Stimulated activated CD8-positive, alpha-beta memory T cell treated with anti-CD3 and anti-CD28 coated beads, Interleukin-4, amount 100 ng/mL, for 24 hours (primary cell): ENCODE results near the gene POLDIP2.

Experiments used
- DNase-seq: peaks from one replicate; pipeline ENCODE4 v3.0.0-alpha.2; 2020; ENCODE audit warnings: low read depth

POLDIP2 gene

GRCh38 chr17:28390141-28390540 lies 32.8 kb upstream of the POLDIP2 start:
- DNase-seq, result no peak

- DNase-seq, result no peak
These were observed 30.8 kb upstream of the POLDIP2 start for GRCh38 chr17:28388106-28388505.

DNA sequence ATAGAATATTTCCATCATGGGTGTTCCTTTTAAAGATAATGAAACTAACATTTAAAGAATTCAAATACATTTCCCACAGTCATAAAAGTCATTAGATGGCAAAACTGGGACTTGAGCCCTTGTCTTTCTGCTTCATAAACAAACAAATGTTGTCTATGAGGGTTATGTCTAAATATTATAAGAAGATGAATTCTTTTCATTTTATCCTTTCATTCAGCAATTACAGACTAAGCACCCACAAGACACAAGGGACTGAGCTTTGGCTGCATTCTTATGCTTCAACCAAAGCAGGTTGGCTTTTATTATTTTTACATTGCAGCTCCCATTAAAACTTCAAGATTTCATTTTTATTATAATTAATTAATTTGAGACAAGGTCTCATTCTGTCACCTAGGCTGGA lies 29.1 kb upstream of the POLDIP2 start:
- DNase-seq, result no peak

- DNase-seq, result no peak
These were observed 28.1 kb upstream of the POLDIP2 start for GRCh38 chr17:28385406-28385805.

DNA sequence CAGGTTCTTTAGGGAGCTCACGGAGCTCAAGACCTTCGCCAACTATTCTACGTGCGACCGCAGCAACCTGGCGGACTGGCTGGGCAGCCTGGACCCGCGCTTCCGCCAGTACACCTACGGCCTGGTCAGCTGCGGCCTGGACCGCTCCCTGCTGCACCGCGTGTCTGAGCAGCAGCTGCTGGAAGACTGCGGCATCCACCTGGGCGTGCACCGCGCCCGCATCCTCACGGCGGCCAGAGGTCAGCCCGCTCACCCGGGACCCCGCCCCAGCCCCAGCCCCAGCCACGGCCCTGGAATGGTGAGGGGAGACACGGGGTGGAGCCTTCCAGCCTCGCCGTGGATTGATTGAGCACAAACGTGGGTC lies 27.7 kb upstream of the POLDIP2 start:
- no peak for DNase-seq

DNA sequence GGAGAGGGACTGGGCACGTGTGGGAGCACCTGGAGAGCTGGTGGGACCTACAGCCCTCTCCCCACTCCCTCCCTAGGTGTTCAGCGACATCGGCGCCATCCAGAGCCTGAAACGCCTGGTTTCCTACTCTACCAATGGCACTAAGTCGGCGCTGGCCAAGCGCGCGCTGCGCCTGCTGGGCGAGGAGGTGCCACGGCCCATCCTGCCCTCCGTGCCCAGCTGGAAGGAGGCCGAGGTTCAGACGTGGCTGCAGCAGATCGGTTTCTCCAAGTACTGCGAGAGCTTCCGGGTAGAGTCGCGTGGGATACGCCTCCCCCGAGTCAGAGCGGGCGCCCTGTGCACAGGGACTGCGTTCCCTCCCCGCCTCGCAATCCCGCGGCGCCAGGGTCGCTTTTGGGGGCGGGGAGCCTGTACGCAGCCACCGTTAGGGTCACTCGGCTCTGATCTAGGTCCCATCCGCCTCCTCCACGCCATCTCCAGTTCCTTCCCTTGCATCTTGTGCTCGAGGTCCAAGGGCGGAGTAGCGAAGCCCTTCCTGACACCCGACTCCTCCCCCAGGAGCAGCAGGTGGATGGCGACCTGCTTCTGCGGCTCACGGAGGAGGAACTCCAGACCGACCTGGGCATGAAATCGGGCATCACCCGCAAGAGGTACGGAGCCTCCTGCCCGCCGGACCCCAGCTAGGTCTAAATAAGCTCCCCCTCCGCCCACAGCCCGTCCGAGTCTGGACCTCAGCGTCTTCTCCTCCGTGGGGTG lies 27.1 kb upstream of the POLDIP2 start:
- DNase-seq, result peak; percentile 52

DNA sequence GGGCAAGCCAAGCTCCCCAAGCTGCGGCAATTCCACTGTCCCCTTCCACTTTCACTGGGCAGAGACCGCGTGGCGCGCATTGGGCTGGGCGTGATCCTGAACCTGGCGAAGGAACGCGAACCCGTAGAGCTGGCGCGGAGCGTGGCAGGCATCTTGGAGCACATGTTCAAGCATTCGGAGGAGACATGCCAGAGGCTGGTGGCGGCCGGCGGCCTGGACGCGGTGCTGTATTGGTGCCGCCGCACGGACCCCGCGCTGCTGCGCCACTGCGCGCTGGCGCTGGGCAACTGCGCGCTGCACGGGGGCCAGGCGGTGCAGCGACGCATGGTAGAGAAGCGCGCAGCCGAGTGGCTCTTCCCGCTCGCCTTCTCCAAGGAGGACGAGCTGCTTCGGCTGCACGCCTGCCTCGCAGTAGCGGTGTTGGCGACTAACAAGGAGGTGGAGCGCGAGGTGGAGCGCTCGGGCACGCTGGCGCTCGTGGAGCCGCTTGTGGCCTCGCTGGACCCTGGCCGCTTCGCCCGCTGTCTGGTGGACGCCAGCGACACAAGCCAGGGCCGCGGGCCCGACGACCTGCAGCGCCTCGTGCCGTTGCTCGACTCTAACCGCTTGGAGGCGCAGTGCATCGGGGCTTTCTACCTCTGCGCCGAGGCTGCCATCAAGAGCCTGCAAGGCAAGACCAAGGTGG lies 24.0 kb upstream of the POLDIP2 start:
- no peak for DNase-seq

DNA sequence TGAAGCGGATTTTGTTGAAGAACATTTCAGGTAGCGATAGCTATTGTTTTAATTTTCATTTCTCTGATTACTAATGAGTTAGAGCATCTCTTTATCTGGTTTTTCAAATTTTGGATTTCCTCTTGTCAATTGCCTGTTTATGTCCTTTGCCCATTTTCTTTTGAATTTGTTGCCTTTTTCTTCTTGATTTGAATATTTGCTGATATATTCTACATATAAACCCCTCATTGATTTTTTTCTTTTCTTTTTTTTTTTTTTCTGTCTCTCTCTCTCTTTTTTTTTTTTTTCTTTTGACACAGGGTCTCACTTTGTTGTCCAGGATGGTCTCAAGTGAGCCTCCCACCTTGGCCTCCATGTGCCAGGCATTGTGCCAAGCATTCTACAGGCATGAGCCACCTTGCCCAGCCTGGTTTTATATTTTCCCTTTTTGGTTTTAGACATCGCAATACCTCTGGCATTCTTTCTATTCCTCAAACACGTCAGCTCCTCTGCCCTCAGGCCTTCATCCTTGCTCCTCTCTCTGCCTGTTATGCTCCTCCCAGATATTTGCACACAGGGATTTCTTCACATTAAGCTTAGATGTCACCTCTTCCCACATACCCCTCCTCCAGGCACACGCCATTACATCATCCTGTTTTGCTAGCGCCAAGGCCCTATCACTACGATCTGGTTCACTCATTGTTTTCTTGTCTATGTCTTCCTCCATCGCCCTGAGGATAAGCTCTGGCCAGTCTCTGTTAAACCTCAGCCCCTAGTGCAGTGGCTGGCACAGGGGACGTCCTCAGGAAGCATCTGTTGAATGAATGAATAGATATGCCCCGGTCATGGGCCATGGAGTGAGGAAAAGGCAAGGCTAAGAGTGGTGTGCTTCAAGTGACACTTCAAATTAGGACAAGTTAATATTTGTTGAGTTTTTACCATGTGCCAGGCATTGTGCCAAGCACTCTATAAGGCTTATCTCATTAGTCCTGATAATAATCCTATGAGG lies 22.8 kb upstream of the POLDIP2 start:
- no peak for DNase-seq

GRCh38 chr17:28372945-28373274 lies 15.6 kb upstream of the POLDIP2 start:
- DNase-seq, result no peak

- no peak for DNase-seq
These were observed 15.0 kb upstream of the POLDIP2 start for GRCh38 chr17:28372203-28372944.

DNA sequence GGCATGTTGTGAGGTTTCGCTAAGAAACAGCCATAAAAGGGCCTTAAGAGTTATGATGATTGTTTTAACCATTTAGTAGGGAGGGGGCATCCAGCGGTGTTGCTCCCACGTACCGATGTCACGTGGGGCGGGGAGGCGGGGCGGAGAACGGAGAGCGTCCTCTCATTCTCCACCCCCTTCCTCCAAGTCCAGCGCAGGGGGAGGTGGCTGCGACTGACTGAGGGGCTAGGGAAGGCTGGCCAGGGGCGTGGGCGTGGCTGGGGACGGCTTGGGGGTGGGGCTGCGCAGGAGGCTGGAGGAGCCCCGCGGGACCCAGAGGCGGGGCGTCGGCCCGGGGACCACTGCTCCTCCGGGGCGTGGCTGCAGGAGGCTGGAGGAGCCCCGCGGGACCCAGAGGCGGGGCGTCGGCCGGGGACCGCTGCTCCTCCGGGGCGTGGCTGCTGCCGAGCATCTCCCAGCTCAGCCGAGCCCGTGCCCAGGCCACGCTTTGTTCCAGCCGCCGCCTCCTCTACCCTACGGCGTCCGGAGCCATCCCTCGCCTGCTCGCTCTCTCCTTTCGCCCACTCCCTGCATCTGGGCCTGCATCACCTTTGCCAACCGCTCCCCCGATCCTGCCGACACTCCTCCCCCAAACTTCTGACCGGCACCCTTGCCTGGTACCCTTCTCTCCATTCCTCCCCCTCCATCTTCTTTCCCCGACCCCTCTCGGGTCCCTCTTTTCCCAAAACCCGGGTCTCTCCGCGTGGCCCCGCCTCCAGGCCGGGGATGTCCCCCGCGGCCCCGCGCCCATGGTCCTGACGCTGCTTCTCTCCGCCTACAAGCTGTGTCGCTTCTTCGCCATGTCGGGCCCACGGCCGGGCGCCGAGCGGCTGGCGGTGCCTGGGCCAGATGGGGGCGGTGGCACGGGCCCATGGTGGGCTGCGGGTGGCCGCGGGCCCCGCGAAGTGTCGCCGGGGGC lies 14.2 kb upstream of the POLDIP2 start, which contains the start of gene SARM1:
Gene SARM1, plus strand, starts transcription at position 450 of the 958 bp plus-strand sequence. Its CDS starts 339 bp downstream, at position 789.
- DNase-seq, result peak; percentile 87

DNA sequence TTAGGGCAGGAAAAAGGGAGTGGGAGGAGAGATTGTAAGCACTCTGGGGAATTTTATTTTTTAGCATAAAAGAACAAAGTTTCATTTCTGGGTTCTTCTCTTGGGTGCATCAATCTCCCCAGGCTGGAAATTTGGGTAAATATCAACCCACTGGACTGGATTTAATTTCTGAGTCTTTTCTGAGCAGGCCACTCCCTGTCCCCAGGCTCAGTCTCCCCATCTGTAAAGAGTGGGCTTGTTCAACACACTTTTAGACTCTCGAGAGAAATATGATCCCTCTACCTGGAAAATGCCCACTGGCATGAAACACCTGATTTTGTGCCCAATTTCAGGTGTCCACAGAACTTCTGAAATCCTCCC lies 13.4 kb upstream of the POLDIP2 start:
- no peak for DNase-seq

GRCh38 chr17:28370035-28370743 lies 12.9 kb upstream of the POLDIP2 start, which contains the start of gene VTN:
Gene VTN, minus strand, starts transcription at chr17:28370307. Its CDS starts 104 bp downstream, at chr17:28370203.
- no peak for DNase-seq

GRCh38 chr17:28369684-28370034 lies 12.3 kb upstream of the POLDIP2 start:
- no peak for DNase-seq

DNA sequence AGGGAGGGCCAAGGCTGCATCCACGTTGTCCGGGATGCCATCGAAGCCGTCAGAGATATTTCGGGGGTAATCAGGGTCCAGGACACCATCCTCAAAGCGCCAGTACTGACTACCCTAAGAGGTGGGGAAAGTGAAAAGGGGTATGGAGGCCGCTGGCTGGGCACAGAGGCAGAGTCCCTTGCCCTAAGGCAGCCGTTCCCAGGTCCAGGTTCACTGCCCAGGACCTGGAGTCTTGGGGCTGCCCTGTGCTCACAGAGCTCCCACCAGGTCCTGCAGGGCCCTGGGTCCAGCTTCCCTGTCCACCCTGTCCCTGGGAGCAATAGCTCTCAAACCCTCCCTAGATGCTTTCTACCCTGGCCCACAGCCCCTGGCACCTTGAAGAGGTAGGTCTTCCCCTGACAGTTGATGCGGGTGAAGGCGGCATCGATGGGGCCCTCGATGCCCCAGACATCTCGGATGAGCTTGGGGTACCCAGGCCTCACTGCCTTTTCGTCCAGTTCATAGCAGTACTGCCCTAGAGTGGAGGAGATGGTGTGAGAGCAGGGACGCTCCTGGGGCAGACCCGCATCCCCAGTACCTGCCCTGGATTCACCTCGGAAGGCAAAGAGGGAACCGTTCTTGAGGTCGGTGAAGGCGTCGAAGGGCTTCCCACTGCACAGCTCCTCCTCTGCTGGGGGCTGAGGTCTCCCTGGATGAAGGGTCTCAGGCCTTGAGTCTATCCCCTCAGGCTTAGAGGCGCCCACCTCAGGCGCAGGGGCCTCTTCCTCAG lies 11.8 kb upstream of the POLDIP2 start:
- no peak for DNase-seq

DNA sequence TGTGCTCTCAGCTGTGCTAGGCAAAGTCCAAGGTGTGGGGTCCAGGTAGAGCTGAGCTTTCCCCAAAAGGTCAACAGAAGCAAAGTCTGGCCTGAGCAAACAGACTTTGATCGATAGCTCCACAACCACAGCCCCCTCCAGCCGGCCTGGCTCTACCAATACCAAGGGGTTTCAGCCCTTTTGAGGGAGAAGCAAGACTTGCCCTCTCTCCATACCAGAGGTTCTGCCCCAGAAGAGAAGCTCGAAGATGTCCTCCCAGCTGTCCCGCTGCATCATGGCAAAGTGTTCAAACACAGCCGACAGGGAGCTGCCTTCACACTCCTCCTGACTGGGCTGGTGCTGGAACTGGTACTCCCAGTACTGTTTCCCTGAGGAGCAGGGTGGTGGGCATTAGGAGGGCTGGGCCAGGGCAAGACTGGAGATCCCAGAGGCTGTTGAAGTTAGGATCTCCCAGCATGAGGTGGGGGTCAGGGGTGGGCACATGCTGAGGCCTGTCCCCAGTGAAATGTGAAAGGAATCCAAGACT lies 11.0 kb upstream of the POLDIP2 start:
- DNase-seq, result no peak

DNA sequence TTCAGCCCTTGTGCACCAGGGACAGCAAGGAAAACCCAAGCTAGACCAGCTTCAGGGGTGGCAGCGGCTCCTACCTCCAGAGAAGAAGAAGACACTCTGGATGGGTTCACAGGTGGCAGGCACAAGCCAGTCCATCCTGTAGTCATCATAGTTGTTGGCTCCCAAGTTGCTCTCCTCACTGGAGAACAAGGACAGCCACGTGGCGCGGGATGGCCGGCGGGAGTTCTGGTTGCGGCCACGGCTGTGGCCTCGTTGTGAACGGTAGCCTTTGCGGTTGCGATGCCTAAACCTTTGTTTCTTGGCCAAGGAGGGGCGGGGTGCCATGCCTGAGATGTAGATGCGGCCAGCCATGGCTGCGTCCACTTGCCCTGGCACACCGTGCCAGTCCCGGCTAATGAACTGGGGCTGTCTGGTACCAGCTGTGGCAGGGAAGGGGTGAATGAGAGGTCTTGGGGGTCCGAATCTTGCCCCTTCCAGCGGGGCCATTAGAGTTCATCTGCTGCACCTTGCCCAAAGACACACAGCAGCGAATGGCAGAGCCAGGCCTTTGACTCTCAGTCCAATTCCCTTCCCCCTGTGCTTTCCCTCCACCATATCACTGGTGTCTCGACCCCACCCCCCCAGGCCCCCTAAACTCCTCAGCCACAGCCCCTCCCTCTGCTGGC lies 10.4 kb upstream of the POLDIP2 start:
- DNase-seq, result no peak

GRCh38 chr17:28366605-28367004 lies 9.3 kb upstream of the POLDIP2 start:
- DNase-seq, result no peak

DNA sequence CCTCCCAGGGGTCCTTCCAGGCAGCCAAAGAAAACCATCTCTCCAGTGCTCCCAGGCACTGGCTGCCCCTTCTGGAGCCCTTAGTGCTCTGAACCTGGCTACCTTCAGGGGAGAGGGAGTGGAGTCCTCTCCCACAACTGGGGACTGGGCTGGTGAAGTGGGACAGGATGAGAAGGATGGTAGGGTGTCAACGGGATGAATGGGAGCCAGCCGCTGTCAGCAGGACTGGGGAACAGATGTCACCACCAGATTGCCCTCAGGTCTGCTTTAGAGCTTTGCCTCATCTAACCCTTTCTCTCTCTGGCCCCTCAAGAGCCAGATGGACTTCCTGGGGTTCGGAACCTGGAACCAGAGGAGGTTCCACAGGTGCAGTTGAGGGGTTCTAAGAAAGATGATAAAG lies 8.2 kb upstream of the POLDIP2 start:
- DNase-seq, result no peak
